NCI-H2227 treated with DMSO at 0.1 percent for 48 hours (cell line): ENCODE measurements around the gene SLC13A1.

Experiments used
- DNase-seq: peaks from one replicate; lab custom pipeline; 2025; lab: John Stamatoyannopoulos, UW

Gene SLC13A1

GRCh38 chr7:123193235-123193634 lies 6.5 kb downstream of the SLC13A1 start:
- no peak for DNase-seq

- no peak for DNase-seq
Observed at GRCh38 chr7:123191132-123191531, 8.6 kb downstream of the SLC13A1 start.

- no peak for DNase-seq
Observed at GRCh38 chr7:123190109-123190831, 9.5 kb downstream of the SLC13A1 start.

GRCh38 chr7:123185756-123186155 lies 14.0 kb downstream of the SLC13A1 start:
- no peak for DNase-seq

GRCh38 chr7:123184271-123184670 lies 15.5 kb downstream of the SLC13A1 start:
- DNase-seq, result no peak

GRCh38 chr7:123183431-123183830 lies 16.3 kb downstream of the SLC13A1 start:
- DNase-seq, result no peak

GRCh38 chr7:123177442-123177841 lies 22.3 kb downstream of the SLC13A1 start:
- no peak for DNase-seq

GRCh38 chr7:123170333-123171246 lies 29.2 kb downstream of the SLC13A1 start:
- DNase-seq, result no peak

GRCh38 chr7:123169065-123169464 lies 30.7 kb downstream of the SLC13A1 start:
- no peak for DNase-seq

GRCh38 chr7:123157606-123158005 lies 42.2 kb downstream of the SLC13A1 start:
- DNase-seq, result no peak

GRCh38 chr7:123155571-123155970 lies 44.2 kb downstream of the SLC13A1 start:
- DNase-seq, result no peak

GRCh38 chr7:123154231-123154860 lies 45.4 kb downstream of the SLC13A1 start:
- no peak for DNase-seq

GRCh38 chr7:123151443-123151842 lies 48.3 kb downstream of the SLC13A1 start:
- DNase-seq, result no peak

- DNase-seq, result no peak
Observed at GRCh38 chr7:123148813-123149212, 51.0 kb downstream of the SLC13A1 start.

GRCh38 chr7:123143252-123144006 lies 56.3 kb downstream of the SLC13A1 start:
- no peak for DNase-seq

GRCh38 chr7:123140561-123140960 lies 59.2 kb downstream of the SLC13A1 start:
- no peak for DNase-seq

GRCh38 chr7:123135960-123136359 lies 63.8 kb downstream of the SLC13A1 start:
- no peak for DNase-seq

- no peak for DNase-seq
Observed at GRCh38 chr7:123133924-123134323, 65.8 kb downstream of the SLC13A1 start.

GRCh38 chr7:123131961-123132360 lies 67.8 kb downstream of the SLC13A1 start:
- no peak for DNase-seq

- no peak for DNase-seq
Observed at GRCh38 chr7:123131556-123131955, 68.2 kb downstream of the SLC13A1 start.

GRCh38 chr7:123131140-123131539 lies 68.6 kb downstream of the SLC13A1 start:
- DNase-seq, result no peak

- no peak for DNase-seq
Observed at GRCh38 chr7:123126691-123127090, 73.1 kb downstream of the SLC13A1 start.
